C4-2B (cell line): ENCODE data around the gene LUC7L2.

Experiments
- H3K27ac ChIP-seq: fragments of 450-650 bp; 2 replicates; pipeline ENCODE4 v1.5.1; 2017
- CTCF ChIP-seq: fragments of 450-650 bp; conservative IDR thresholded peaks from 2 replicates; pipeline ENCODE4 v1.5.1; 2017; ENCODE audit warnings: mild to moderate bottlenecking
- ZFX ChIP-seq: fragments of 450-650 bp; IDR thresholded peaks from 2 replicates; pipeline ENCODE4 v1.6.1; 2017

The LUC7L2 gene

GRCh38 chr7:139341058-139341775 is 18.5 kb upstream of the LUC7L2 start, which contains the start of gene FMC1:
Gene FMC1 (plus strand): TSS chr7:139341337. CDS start chr7:139341385, 48 bp downstream.
- H3K27ac ChIP-seq = peak within 1 kb of the TSS; percentile 97
- TF ChIP-seq ZFX (peak; percentile 88), CTCF (no peak; the same call in 1 of the 2 replicates)

DNA sequence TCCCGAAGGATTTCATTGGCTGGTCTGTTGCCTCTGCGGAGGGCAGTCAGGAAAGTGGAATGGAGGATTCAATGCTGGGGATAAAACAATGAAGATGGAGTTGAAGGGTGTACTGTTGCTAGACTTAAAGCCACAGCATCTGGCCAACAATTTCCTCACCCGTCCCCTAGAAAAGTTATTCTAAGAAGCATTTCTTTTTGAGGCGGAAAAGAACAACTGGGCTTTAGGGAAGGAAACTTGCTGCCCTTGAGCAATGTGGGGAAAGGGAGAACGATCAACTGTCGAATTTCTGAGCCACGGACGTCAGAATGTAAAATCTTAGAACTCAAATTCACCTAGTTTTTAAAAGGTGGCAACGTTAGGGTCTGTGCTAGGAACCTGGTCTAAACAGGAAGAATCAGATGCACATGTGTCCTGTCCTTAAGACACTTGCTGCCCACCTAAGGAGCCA is 17.9 kb upstream of the LUC7L2 start:
- TF ChIP-seq CTCF = no peak
- TF ChIP-seq ZFX = no peak
- H3K27ac ChIP-seq = peak overlapping the region; percentile 97

- TF ChIP-seq ZFX = no peak
- H3K27ac ChIP-seq = no peak overlapping the region
Observed at GRCh38 chr7:139345042-139345441, 14.7 kb upstream of the LUC7L2 start.

- TF ChIP-seq CTCF (no peak), ZFX (no peak)
Observed at GRCh38 chr7:139351027-139351426, 8.7 kb upstream of the LUC7L2 start.

GRCh38 chr7:139354729-139355128 is 5.0 kb upstream of the LUC7L2 start:
- no peak overlapping the region for H3K27ac ChIP-seq
- TF ChIP-seq ZFX (no peak), CTCF (no peak)

More at GRCh38 chr7:139351027-139351426, 8.7 kb upstream of the LUC7L2 start:
- H3K27ac ChIP-seq = no peak overlapping the region

- TF ChIP-seq CTCF = no peak
- no peak for TF ChIP-seq ZFX
- H3K27ac ChIP-seq = no peak overlapping the region
Observed at GRCh38 chr7:139355320-139355719, 4.4 kb upstream of the LUC7L2 start.

DNA sequence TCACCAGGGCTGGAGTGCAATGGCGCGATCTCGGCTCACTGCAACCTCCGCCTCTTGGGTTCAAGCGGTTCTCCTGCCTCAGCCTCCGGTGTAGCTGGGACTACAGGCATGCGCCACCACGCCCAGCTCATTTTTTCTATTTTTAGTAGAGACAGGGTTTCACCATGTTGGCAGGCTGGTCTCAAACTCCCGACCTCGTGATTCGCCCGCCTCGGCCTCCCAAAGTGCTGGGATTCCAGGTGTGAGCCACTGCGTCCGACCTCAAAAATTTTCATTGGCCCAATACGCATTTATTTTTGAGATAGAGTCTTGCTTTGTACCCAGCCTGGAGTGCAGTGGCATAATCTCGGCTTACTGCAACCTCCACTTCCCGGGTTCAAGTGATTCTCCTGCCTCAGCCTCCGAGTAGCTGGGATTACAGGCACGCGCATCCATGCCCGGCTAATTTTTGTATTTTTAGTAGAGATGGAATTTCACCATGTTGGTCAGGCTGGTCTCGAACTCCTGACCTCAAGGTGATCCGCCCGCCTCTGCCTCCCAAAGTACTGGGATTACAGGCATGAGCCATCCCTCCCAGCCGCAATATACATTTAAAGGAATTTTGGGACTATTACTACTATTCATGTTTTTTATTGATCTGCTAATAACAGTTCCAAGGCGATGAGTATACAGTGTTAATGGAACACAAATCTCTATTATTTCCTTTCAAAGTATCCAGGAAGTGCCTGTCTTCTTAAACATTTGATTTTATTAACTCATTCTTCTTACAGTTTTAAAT is 1.8 kb upstream of the LUC7L2 start:
- peak overlapping the region; percentile 98; the same call in 1 of the 2 replicates for H3K27ac ChIP-seq

DNA sequence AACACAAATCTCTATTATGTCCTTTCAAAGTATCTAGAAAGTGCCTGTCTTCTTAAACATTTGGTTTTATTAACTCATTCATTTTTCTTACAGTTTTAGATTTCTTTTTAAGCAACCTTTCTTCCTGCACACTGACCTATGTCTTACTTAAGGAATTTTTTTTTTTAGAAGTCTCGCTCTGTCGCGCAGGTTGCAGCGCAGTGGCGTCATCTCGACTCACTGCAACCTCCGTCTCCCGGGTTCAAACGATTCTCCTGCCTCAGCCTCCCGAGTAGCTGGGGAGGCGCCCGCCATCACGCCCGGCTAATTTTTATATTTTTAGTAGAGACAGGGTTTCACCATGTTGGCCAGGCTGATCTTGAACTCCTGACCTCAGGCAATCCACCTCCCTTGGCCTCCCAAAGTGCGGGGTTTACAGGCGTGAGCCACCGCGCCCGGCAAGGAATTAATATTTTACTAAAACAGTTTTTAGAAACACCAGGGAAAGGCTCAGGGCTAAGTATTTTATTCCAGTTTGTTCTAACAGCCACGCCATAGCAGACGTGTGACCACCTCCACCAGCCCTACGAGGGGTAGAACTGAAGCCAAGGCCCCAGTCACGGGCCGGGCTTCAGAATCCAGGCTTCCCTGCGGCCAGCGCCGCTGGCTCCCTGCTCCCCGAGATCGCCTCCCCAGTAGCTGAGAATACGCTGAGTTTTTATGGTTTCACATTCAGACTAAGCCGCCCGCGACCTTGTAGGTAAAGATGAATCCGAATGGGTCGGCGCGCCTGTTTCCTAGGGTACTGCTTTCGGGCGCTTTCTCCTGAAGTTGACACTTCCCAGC is 941 bp upstream of the LUC7L2 start:
- TF ChIP-seq ZFX = no peak
- no peak for TF ChIP-seq CTCF

More for the DNA sequence above, 941 bp upstream of the LUC7L2 start:
- peak overlapping the region; percentile 98 for H3K27ac ChIP-seq
